Frontal cortex (tissue), 4 donors: ENCODE measurements around the gene ATP2B3. TPM values are rescaled to one million over a fixed set of nuclear protein-coding genes. Genes with fewer than 3 reads are reported as not detected.
A peak's percentile ranks its signal among the peaks of the same experiment; 100 is the strongest.

Experiments
- DNase-seq, 2 donors: peaks; one replicate each; pipeline ENCODE4 v3.0.0; 2012; ENCODE audit warnings: low spot score in 2 of 2
- FAIRE-seq: peaks from 2 replicates; lab custom pipeline; 2012; peaks lifted over from hg19 to GRCh38; lab: Jason Lieb, UNC
- total RNA-seq: library from RNA; depleted of rRNA; stranded (reverse); fragments of >200 nt; gene quantifications from one replicate; pipeline ENCODE4 v1.2.3, GENCODE V29; 2014
- donor health status: control.
- donor health status: control.
- donor health status: control.

Gene ATP2B3
- total RNA-seq, 1 donor from 2014 or later: 7.3 TPM

GRCh38 chrX:153588021-153588781, 70.8 kb downstream of the ATP2B3 start:
- no peak for FAIRE-seq
- no peak for DNase-seq

DNA sequence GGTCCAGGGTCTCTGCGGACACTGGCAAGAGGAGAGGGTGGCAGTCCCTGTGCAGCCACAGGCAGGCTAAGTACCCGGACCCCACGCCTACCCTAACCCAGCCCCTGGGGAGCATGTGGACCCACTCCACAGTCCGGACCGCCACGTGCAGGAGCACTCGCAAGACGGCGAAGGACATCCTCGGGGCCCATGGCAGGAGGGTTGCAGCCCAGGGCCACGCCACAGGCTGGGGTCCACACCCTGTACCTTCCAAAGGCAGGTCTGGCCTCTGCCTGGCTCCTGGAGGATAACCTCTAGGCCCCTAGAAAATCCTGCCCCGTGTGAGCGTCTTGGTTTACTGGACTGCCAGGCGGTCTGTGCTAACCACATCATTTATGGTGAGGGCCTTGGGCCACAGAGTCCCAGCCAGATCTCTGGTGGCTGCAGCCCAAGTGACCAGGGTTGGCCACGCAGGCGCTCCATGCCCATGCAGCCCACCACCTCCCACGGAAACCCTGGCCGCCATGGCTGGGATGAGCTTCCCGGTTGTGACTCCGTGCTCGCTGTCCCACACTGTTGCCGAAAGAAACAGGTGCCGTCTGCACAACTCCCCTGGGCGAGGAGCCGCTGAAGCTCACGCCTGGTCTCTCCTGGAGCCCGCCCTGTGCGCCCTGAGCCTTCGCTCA, 71.5 kb downstream of the ATP2B3 start:
- DNase-seq: no peak
- no peak for FAIRE-seq

- no peak for DNase-seq
These were observed 73.8 kb downstream of the ATP2B3 start for GRCh38 chrX:153590961-153591956.

GRCh38 chrX:153592091-153592833, 74.8 kb downstream of the ATP2B3 start:
- DNase-seq (no peak), FAIRE-seq (no peak)

More at GRCh38 chrX:153590961-153591956, 73.8 kb downstream of the ATP2B3 start:
- FAIRE-seq: no peak

GRCh38 chrX:153592966-153593688, 75.7 kb downstream of the ATP2B3 start:
- no peak for FAIRE-seq

DNA sequence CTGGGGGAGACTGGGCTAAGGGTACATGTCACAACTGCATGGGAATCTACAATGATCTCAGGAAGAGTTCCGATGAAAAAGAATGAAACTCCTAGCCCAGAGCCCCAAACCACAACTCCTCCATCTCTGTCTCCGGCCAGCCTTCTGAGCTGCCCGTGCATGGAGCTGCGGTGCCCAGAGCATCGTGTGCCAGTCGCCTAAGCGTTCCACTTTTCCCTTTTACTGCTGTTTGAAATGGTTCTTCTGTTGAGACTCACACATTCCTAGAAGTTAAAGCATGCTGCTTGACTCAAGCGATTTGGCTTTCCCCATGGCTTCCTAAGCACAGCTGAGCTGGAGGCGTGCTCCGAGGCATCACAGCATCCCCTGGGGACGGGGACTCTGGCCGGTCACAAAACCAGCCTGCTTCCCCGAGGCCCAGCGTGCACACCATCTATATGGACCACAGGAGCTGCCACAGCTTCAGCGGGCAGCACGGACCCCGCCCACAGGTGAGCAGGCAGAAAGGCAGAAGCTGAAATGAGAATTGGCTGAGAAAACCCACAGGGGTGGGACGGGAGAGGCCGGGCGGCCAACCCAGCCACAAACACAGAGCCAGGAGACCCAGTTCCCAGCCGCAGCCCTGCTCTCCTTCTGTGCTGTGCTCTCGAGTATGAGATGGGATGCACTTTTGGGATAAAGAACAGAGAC, 76.5 kb downstream of the ATP2B3 start:
- no peak for FAIRE-seq
- no peak for DNase-seq

More at GRCh38 chrX:153592966-153593688, 75.7 kb downstream of the ATP2B3 start:
- peak in 1 of 2 donors; percentile 33 for DNase-seq

DNA sequence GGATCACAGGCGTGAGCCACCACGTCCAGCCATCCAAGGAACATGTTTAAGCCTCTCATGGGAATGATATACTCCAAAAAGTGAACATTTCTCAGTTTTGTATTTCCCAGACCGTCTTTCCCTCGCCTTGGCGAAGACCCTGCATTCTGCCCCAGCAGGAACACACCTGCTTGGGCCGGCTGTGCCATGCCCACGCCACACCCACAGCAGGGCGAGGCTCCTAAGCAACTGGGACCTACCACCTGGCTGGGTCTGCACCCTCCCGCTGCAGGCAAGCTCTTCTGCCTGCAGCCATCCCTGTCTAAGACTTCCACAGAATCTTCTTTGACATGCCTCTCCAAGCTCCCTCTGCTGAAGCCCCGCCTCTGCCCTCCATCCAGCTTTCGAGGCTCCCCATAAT, 77.9 kb downstream of the ATP2B3 start:
- FAIRE-seq (no peak), DNase-seq (no peak)

- DNase-seq (no peak), FAIRE-seq (no peak)
These were observed 78.7 kb downstream of the ATP2B3 start for GRCh38 chrX:153595859-153596857.

- FAIRE-seq (no peak), DNase-seq (no peak)
These were observed 79.7 kb downstream of the ATP2B3 start for GRCh38 chrX:153596981-153597750.

GRCh38 chrX:153598541-153599191, 81.2 kb downstream of the ATP2B3 start, which contains the start of gene CCNQ:
CCNQ (minus strand) TSS chrX:153599139; CDS start chrX:153599073, 66 bp downstream.
- FAIRE-seq: no peak
- no peak for DNase-seq

DNA sequence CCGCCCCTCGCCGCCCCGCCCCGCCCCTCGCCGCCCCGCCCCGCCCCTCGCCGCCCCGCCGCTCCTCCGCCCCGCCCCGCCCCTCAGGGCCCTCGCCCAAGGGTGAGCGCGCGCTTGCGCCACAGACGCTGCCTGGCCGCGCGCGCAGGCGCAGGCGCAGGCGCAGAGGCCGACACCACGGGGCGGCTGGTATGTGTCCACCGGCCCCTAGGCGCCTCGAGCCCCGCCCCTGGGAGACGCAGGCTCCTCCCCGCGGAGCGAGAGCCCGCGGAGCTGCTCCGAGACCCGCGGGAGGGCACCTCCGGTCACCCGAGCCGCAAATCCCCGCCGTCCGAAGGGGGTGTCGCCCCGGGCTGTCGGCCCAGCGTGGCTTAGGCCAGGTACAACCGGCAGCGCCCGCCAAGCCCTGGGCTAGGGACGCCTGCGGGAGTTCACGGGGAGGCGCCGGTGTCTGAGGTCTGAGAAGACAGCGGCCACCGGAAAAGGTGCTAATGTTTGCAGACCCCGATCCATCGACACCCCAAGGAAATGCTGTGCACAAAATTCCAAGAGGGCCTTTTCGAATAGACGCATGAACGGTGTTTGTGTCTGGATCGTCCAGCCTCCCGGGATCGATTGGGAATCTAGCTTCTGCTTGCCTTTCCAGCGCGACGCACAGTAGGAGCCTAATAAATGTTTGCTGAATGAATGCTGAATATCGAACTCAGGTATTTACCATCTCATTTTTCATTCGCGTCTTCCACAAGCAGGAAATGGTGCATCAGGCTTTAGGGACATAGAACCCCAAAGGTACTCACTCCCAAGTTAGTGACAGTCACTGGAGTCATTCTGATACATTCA, 82.0 kb downstream of the ATP2B3 start:
- FAIRE-seq (no peak), DNase-seq (peak; percentile 87)

DNA sequence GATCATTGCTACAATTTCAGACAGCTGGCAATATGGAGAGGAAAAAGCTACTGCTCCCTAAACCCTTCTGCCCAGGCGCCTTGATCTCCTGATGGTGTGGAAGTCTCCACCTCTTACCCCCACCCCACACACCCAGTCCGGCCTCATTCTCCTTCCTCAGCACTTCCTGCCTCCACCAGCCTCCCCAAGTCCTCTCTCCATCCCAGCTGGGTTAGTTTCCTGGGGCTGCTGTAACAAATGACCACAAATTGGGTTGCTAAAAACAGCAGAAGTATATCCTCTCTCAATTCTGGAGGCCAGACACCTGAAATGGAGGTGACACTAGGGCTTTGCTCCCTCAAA, 82.6 kb downstream of the ATP2B3 start:
- DNase-seq: no peak
- no peak for FAIRE-seq

GRCh38 chrX:153600921-153601320, 83.5 kb downstream of the ATP2B3 start:
- FAIRE-seq: no peak
- no peak for DNase-seq

DNA sequence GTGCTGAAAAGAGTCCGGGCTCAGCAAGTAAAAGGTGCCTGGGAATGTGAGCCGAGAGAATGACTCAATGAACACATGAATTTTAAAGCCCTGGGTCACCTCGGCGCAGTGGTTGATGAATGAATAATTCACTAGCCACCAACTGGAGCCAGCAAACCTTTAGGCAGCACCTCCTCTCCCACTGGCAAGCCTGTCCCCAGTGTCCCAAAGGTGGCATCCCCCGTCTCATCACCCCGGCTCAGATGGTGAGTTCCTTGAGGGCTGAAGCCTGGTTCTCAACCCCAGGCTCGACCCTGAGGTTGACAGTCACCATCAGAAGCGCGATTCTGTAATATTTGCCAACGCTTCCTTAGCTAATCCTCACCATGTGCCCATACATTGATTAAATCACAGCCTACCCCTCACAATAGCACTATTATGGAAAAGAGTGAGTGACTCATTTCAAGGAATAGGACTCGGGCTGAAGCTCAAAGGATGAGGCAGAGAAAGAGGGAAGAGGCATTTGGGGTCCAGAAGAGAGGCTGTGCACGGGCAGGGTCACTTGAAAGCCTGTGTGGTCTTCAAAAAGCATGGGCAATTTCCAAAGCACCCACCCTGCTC, 84.2 kb downstream of the ATP2B3 start:
- DNase-seq (no peak), FAIRE-seq (no peak)

DNA sequence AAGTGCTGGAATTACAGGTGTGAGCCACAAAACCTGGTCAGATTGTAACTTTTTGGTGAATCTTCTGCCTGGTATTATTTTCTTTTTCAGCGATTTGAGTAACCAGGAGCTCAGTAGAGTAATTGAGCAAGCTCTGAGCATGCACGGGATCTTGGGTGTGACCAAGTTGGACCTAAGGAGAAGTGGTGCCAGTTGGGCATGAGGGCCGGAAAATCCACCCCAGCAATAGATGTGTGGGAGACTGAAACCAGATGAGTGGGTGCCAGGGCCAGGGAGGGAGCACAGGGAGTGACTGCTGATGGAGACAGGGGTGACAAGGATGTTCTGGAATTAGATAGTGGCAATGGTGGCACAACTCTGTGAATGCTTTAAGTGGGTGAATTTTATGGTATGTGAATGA, 85.2 kb downstream of the ATP2B3 start:
- no peak for FAIRE-seq

More for the DNA sequence above, 85.2 kb downstream of the ATP2B3 start:
- DNase-seq: no peak
